AG09319 (cell line): Measurements from ENCODE around the gene ELF4.
A peak's percentile ranks its signal among the peaks of the same experiment; 100 is the strongest.
"Not testable (repeated sequence)": the region's sequence is repeated elsewhere in the genome, so short reads cannot be mapped to it uniquely, and the experiment has no call there.

Source experiments
- DNase-seq: peaks from one replicate; pipeline ENCODE4 v3.0.0-alpha.2; 2010; ENCODE audit warnings: low read depth; ENCODE audit errors: extremely low read depth
- TF ChIP-seq, protein P1 (sequence below): IDR thresholded peaks from 2 replicates; pipeline ENCODE4 v1.5.1; 2011; ENCODE audit warnings: low read depth, mild to moderate bottlenecking, inconsistent platforms, low read length, moderate library complexity

Gene ELF4

DNA sequence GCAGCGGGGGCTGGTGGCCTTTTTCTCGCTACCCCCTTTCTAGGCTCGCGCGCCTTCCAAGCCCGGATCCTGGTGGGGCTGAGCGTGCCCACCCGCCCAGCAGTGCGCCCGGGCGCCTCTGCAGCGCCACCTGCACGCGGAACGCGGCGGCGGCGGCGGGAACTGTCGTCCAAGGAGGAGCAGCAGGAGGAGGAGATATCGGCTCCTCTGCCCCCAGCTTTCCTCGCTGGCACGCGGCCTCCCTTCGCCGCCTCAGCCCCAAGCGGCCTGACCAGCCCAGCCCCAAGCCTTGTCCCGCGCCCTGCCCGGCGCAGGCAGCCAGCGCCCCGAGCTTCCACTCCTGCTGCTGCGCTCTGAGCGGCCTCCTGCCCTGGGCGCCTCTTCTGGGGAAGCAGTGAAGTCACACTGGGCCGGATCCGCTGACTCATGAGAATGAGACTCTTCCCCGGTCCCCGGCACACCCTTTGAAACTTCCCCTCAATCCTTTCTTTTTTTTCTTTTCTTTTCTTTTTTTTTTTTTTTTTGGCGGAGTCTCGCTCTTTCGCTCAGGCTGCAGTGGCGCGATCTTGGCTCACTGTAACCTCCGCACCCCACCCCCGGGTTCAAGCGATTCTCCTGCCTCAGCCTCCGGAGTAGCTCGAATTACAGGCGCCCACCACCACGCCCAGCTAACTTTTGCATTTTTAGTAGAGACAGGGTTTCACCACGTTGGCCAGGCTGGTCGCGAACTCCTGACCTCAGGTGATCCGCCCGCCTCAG, 10.6 kb upstream of the ELF4 start:
- TF ChIP-seq, protein P1, sequence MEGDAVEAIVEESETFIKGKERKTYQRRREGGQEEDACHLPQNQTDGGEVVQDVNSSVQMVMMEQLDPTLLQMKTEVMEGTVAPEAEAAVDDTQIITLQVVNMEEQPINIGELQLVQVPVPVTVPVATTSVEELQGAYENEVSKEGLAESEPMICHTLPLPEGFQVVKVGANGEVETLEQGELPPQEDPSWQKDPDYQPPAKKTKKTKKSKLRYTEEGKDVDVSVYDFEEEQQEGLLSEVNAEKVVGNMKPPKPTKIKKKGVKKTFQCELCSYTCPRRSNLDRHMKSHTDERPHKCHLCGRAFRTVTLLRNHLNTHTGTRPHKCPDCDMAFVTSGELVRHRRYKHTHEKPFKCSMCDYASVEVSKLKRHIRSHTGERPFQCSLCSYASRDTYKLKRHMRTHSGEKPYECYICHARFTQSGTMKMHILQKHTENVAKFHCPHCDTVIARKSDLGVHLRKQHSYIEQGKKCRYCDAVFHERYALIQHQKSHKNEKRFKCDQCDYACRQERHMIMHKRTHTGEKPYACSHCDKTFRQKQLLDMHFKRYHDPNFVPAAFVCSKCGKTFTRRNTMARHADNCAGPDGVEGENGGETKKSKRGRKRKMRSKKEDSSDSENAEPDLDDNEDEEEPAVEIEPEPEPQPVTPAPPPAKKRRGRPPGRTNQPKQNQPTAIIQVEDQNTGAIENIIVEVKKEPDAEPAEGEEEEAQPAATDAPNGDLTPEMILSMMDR, result peak; percentile 32

GRCh38 chrX:130120321-130120731, 10.0 kb upstream of the ELF4 start:
- TF ChIP-seq, protein P1, result no peak
- no peak for DNase-seq

More for the DNA sequence above, 10.6 kb upstream of the ELF4 start:
- no peak for DNase-seq

DNA sequence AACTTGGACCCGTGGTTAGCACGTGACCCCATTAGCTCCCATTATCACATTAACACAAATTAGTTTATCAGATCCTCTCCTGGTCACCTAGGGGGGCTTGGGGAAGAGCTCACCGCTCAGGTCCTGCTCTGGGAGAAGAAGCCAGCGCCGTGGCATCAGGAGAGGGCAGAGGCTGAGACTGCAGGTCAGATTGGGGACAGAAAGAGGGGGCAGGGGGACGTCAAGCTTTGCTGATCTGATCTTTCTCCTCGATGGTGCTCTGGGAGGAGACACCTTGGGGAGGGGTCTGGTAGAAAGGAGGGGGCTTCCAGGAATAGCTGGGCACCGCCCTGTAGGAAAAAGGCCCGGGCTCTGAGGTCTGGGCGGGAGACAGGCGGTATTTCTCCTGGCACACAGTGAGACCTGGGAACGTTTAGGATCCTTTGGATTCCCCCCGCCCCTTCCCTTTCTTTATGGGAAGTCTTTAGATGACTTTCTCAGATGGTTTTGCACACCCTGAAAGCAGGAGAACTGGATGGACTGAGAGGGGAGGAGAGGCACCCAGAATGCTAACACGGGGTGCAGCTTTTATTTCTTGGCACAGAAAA, 9.1 kb upstream of the ELF4 start:
- no peak for DNase-seq

DNA sequence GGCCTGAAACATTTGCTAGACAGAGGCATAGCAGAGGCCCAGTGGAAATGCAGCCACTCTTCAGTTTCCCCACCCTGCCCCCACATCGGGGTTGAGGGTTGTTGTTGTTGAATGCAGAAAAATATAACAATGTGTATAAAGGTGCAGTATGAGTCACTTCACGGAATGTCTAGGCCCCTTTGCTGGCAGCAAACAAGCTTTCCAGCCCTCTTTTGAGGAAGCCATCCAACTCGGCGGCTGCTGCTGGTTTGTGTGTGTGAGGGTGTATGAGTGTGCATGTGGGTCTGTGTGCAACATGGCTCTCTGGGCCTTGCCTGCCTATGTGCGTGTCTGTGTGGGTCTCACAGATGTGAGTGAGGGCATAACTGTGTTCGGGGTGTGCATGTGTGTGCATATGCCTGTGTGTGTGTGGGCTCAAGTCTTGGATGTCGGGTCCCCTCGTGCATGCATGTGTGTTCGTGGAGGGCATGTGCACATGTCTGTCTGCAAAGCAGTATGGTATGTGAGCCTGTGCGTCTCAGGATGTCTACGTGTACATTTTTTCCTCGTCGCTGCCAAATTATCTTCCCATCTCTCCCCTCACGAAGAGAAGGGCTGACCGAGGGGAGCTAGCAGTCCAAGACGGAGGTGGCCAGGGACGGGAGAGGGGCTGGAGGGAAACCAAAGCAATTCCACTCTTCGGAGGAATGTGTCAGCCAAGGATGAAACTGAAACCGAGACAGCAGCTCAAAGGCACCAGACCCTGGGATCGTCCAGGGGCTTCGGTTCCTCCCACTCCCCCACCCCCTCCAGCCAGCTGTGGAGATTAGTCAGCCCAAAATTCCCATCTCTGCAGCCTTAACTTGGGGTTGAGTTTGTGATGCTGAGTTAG, 8.4 kb upstream of the ELF4 start:
- TF ChIP-seq, protein P1, result no peak
- DNase-seq, result no peak

More for the DNA sequence above, 9.1 kb upstream of the ELF4 start:
- TF ChIP-seq, protein P1, result no peak

DNA sequence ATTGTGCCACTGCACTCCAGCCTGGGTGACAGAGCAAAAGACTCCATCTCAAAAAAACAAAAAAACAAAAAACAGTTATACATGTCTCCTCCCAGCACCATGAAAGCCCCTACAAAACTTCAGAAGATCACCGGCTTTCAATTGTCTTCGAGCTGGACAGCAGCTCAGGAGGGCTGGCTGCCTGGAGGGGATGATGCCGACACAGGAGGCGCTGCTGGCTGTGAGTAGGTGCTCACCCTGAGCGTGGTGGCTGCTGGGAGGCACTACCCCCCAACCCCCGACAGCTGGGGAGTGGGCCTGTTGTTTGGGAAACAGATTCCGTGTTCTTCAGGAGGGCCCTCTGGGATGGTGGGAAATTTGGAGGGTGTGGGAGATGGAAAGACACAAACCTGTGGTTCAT, 6.9 kb upstream of the ELF4 start:
- TF ChIP-seq, protein P1, result no peak

DNA sequence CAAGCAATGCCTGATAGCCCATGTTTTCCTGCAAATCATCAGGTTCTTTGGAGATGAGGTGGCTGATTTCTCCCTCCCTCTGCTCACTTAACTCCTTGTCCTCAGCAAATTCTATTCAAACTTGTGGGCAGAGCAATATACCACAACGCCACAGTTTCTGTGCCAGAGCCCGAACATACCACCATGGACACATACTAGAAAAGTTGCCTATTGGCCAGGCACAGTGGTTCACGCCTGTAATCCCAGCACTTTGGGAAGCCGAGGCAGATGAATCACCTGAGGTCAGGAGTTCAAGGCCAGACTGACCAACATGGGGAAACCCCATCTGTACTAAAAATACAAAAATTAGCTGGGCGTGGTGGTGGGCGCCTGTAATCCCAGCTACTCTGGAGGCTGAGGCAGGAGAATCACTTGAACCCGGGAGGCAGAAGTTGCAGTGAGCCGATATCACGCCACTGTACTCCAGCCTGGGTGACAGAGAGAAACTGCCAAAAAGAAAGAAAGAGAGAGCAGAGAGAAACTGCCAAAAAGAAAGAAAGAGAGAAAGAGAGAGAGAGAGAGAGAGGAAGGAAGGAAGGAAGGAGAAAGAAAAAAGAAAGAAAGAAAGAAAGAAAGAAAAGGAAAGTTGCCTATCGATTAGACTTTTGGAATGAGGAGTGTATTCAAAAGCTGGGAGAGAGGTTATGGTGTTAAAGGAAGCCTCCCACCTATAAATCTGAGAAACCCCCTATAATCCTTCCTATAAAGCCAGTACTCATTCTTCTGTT, 5.0 kb upstream of the ELF4 start:
- DNase-seq, result not testable (repeated sequence)

More for the DNA sequence above, 6.9 kb upstream of the ELF4 start:
- DNase-seq, result no peak

DNA sequence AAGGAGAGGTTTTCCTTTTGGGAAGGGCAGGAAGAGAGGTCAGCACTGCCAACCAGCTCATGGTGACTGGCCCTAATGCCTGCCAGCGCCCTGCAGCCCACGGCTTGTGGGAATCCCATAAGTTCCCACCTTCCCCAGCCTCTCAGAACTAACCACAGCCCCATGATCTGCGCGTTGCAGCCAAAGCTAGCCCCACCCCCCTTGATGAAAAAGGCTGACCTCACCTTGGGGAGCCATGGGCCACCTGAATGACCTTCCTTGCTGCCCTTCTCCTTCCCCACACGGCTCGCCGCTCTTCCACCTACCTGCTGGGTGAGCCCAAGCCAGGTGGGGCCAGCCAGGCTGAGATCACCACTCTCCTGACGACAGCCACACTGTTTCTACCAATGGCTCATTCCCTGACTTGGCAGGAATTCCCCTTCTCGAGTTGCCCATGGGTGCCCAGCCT, 3.9 kb upstream of the ELF4 start:
- TF ChIP-seq, protein P1, result no peak
- no peak for DNase-seq
